GM18907 (cell line): ENCODE data around the gene LGI4.
"Not testable (repeated sequence)": the region's sequence is repeated elsewhere in the genome, so short reads cannot be mapped to it uniquely, and the experiment has no call there.

Experiments
- ATAC-seq: cut with Tn5 transposase; IDR thresholded peaks from one replicate; pipeline ENCODE4 v1.9.1; 2021; ENCODE audit warnings: mild to moderate bottlenecking, moderate library complexity; ENCODE audit not compliant: unreplicated experiment

Gene LGI4

GRCh38 chr19:35161434-35161743 lies 26.5 kb upstream of the LGI4 start:
- ATAC-seq: no peak

GRCh38 chr19:35160629-35161433 lies 26.0 kb upstream of the LGI4 start:
- no peak for ATAC-seq

GRCh38 chr19:35159606-35160005 lies 24.7 kb upstream of the LGI4 start:
- no peak for ATAC-seq

- ATAC-seq: no peak
These were observed 22.6 kb upstream of the LGI4 start for GRCh38 chr19:35157431-35157830.

- no peak for ATAC-seq
These were observed 21.8 kb upstream of the LGI4 start for GRCh38 chr19:35156673-35157014.

- ATAC-seq: no peak
These were observed 21.3 kb upstream of the LGI4 start for GRCh38 chr19:35155981-35156672.

GRCh38 chr19:35155441-35155840 lies 20.6 kb upstream of the LGI4 start:
- ATAC-seq: peak; percentile 36

- ATAC-seq: peak; percentile 44
These were observed 19.9 kb upstream of the LGI4 start, which contains the start of gene FXYD5 for GRCh38 chr19:35154525-35155406. Gene FXYD5 (plus strand): TSS chr19:35154735. CDS start chr19:35155551, 816 bp downstream.

GRCh38 chr19:35153701-35154524 lies 19.1 kb upstream of the LGI4 start:
- ATAC-seq: no peak

GRCh38 chr19:35153129-35153522 lies 18.3 kb upstream of the LGI4 start:
- ATAC-seq: not testable (repeated sequence)

GRCh38 chr19:35151273-35152065 lies 16.6 kb upstream of the LGI4 start:
- ATAC-seq: no peak

- ATAC-seq: no peak
These were observed 15.6 kb upstream of the LGI4 start for GRCh38 chr19:35150445-35150844.

- no peak for ATAC-seq
These were observed 14.6 kb upstream of the LGI4 start for GRCh38 chr19:35149463-35149862.

- ATAC-seq: no peak
These were observed 12.0 kb upstream of the LGI4 start for GRCh38 chr19:35146746-35147459.

- no peak for ATAC-seq
These were observed 10.0 kb upstream of the LGI4 start for GRCh38 chr19:35144600-35145436.

GRCh38 chr19:35144259-35144599 lies 9.4 kb upstream of the LGI4 start:
- no peak for ATAC-seq

GRCh38 chr19:35143818-35144217 lies 9.0 kb upstream of the LGI4 start:
- no peak for ATAC-seq

GRCh38 chr19:35143231-35143715 lies 8.4 kb upstream of the LGI4 start, which contains the start of gene FXYD7:
Gene FXYD7 (plus strand): TSS chr19:35143255. CDS start chr19:35143334, 79 bp downstream.
- no peak for ATAC-seq
